Neural crest cell (in vitro differentiated cells): ENCODE data around the gene CLPSL1. TPM values are rescaled to one million over a fixed set of nuclear protein-coding genes. Genes with fewer than 3 reads are reported as not detected.

Experiments used
- DNase-seq: peaks from one replicate; pipeline ENCODE4 v3.0.0; 2021; ENCODE audit warnings: low read depth, mixed read lengths, low spot score
- H3K27ac Mint-ChIP-seq: one replicate; pipeline ENCODE4 v1.8.0; 2021; ENCODE audit warnings: mild to moderate bottlenecking, mixed read lengths; ENCODE audit not compliant: unreplicated experiment
- H3K27me3 Mint-ChIP-seq: 2 replicates; pipeline ENCODE4 v1.8.0; 2021; ENCODE audit warnings: low read depth, mild to moderate bottlenecking, mixed read lengths
- H3K36me3 Mint-ChIP-seq: 2 replicates; pipeline ENCODE4 v1.8.0; 2021; ENCODE audit warnings: low read depth, mild to moderate bottlenecking, mixed read lengths
- H3K4me1 Mint-ChIP-seq: 2 replicates; pipeline ENCODE4 v1.8.0; 2021; ENCODE audit warnings: mixed read lengths
- H3K4me3 Mint-ChIP-seq: one replicate; pipeline ENCODE4 v1.8.0; 2021; ENCODE audit warnings: mild to moderate bottlenecking, mixed read lengths
- H3K9me3 Mint-ChIP-seq: 2 replicates; pipeline ENCODE4 v1.8.0; 2021; ENCODE audit warnings: mixed read lengths
- CTCF ChIP-seq: fragments of 200-600 bp; sonication (generic); conservative IDR thresholded peaks from 2 replicates; pipeline ENCODE4 v1.5.0; 2021; ENCODE audit warnings: antibody characterized with exemption, mild to moderate bottlenecking
- total RNA-seq: library from RNA; stranded (reverse); gene quantifications from 2 replicates; pipeline ENCODE4 v1.2.1, GENCODE V29; 2021

Gene CLPSL1
- total RNA-seq, 1 donor from 2014 or later: not detected

GRCh38 chr6:35831257-35832007 lies 50.6 kb downstream of the CLPSL1 start:
- no peak for DNase-seq
- Mint-ChIP-seq H3K4me1 (no peaks in the 10 kb centered on the region), H3K36me3 (peaks cover 2% of the 10 kb centered on the region), H3K9me3 (peaks cover 4% of the 10 kb centered on the region), H3K27ac (no peak overlapping the region), H3K27me3 (peaks cover 2% of the 10 kb centered on the region), H3K4me3 (no peak overlapping the region)
- no peak for TF ChIP-seq CTCF

- peaks cover 6% of the 10 kb centered on the region for H3K36me3 Mint-ChIP-seq
- no peak for DNase-seq
- H3K27me3 Mint-ChIP-seq: no peaks in the 10 kb centered on the region
- H3K27ac Mint-ChIP-seq: no peak overlapping the region
- H3K4me1 Mint-ChIP-seq: no peaks in the 10 kb centered on the region
- H3K9me3 Mint-ChIP-seq: peaks cover 2% of the 10 kb centered on the region
- TF ChIP-seq CTCF: no peak
- H3K4me3 Mint-ChIP-seq: no peak overlapping the region
These were observed 52.7 kb downstream of the CLPSL1 start for GRCh38 chr6:35833536-35833935.

Other genes with a start within 250 kb of the CLPSL1 start
- 39.6 and 40.4 TPM in 2 replicates for gene FKBP5, start 92.1 kb upstream of the CLPSL1 start, total RNA-seq
- 2.7 and 2.9 TPM in 2 replicates for gene ARMC12, start 44.0 kb upstream of the CLPSL1 start, total RNA-seq
- gene CLPSL2, start 4.4 kb upstream of the CLPSL1 start, total RNA-seq: not detected in 2 replicates
- gene CLPS, start 16.3 kb downstream of the CLPSL1 start, total RNA-seq: not detected in 2 replicates
- gene LHFPL5, start 24.3 kb downstream of the CLPSL1 start, total RNA-seq: not detected in 2 replicates
- gene SRPK1, start 140.1 kb downstream of the CLPSL1 start, total RNA-seq: 105 and 113 TPM in 2 replicates
- 0.14 and 0.33 TPM in 2 replicates for gene SLC26A8, start 243.6 kb downstream of the CLPSL1 start, total RNA-seq
- gene MAPK14, start 246.8 kb downstream of the CLPSL1 start, total RNA-seq: 31.6 and 34.0 TPM in 2 replicates